ENCODE measurements around the gene SNCB. TPM values are rescaled to one million over a fixed set of nuclear protein-coding genes. Genes with fewer than 3 reads are reported as not detected.

SNCB gene
- total and polyA plus RNA-seq, 2 of the 13 experiments (the other 11 are each of a cell fraction or from before 2014, with no cell fraction given): not detected

DNA sequence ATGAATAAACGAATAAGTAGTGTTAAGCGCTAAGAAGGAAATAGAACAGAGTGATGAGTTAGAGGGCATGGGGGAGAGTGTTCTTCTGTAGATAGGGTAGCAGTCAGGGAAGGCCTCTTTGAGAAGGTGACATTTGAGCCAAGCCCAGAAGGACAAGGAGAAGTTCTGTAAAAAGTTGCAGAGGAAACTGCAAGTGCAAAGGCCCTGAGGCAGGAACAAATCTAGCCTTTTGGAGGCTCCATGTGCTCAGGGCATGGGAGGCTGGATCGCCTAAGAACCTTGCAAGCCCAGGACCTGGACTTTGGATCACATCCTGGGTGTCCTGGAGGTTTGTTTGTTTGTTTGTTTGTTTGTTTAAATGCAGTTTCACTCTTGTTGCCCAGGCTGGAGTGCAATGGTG is 8.1 kb upstream of the SNCB start:
- intact Hi-C loops (cut with micrococcal nuclease; ENCODE audit: unreplicated experiment): no loop called here
- 42% methylated on average over 3 of the region's 3 CpGs for WGBS (ENCODE audit: low lambda C conversion rate)
- CTCF ChIA-PET (ENCODE audit: low intra/inter-chr PET ratio, low total read pairs): no interaction called here

More for the DNA sequence above, 8.1 kb upstream of the SNCB start:
- Histone ChIP-seq H4K20me1 (ENCODE audit: insufficient read depth, low read length) (no peaks in the 10 kb centered on the region), H3K27me3 (ENCODE audit: control insufficient read depth in 1 of 2, insufficient read depth in 2 of 2, low read length in 2 of 2) (peaks cover 9 to 65% of the 10 kb centered on the region in 2 experiments), H3K36me3 (replicated peaks in 1 of 2; ENCODE audit: control insufficient read depth in 1 of 2, insufficient read depth in 2 of 2, low read length in 2 of 2) (no peaks in the 10 kb centered on the region), H3K9me3 (ENCODE audit: low read length) (no peaks in the 10 kb centered on the region), H3K79me2 (ENCODE audit: insufficient read depth, low read length) (no peaks in the 10 kb centered on the region), H3K4me1 (ENCODE audit: insufficient read depth, low read length) (no peaks in the 10 kb centered on the region), H3K4me3 (replicated peaks in 1 of 3; ENCODE audit: insufficient read depth in 1 of 3, low read depth in 2 of 3, low read length in 3 of 3) (no peak overlapping the region), H3K4me2 (ENCODE audit: low read depth, low read length) (no peak overlapping the region), H3K27ac (ENCODE audit: extremely low read length, insufficient read depth, low read length) (no peak overlapping the region), H2AFZ (ENCODE audit: low read length) (no peak overlapping the region), H3K9ac (ENCODE audit: insufficient read depth, low read depth, low read length) (no peak overlapping the region)
- DNase-seq (ENCODE audit: low spot score) (no peak), FAIRE-seq (no peak), ATAC-seq (no peak)
- in situ Hi-C loops (cut with HindIII; ENCODE audit: extremely low pct_ligation_motif_present, low pct_unique_long_range_greater_than_20kb): no loop called here
- TF ChIP-seq ZNF20 (CRISPR knock-in tag; IDR thresholded peaks at IDR 0.05): no peak
- TF ChIP-seq, protein P1, sequence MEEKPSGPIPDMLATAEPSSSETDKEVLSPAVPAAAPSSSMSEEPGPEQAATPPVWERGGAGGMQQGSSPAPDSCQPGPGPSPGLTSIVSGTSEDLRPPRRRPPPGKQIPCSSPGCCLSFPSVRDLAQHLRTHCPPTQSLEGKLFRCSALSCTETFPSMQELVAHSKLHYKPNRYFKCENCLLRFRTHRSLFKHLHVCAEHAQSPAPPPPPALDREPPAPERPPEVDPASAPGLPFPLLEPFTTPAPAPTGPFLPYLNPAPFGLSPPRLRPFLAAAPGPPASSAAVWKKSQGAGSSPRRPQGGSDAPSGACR (CRISPR knock-in tag; IDR thresholded peaks at IDR 0.05): no peak
- TF ChIP-seq FLYWCH1 (CRISPR knock-in tag; IDR thresholded peaks at IDR 0.05): no peak
- no peak for TF ChIP-seq ZNF781 (CRISPR knock-in tag; IDR thresholded peaks at IDR 0.05; ENCODE audit: borderline replicate concordance, not compliant biosample characterization)
- TF ChIP-seq, protein P2, sequence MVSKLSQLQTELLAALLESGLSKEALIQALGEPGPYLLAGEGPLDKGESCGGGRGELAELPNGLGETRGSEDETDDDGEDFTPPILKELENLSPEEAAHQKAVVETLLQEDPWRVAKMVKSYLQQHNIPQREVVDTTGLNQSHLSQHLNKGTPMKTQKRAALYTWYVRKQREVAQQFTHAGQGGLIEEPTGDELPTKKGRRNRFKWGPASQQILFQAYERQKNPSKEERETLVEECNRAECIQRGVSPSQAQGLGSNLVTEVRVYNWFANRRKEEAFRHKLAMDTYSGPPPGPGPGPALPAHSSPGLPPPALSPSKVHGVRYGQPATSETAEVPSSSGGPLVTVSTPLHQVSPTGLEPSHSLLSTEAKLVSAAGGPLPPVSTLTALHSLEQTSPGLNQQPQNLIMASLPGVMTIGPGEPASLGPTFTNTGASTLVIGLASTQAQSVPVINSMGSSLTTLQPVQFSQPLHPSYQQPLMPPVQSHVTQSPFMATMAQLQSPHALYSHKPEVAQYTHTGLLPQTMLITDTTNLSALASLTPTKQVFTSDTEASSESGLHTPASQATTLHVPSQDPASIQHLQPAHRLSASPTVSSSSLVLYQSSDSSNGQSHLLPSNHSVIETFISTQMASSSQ (IDR thresholded peaks at IDR 0.05; ENCODE audit: low read depth): no peak
- TF ChIP-seq, protein P2 (CRISPR knock-in tag; IDR thresholded peaks at IDR 0.05; ENCODE audit: borderline replicate concordance): no peak
- TF ChIP-seq GATAD1 (CRISPR knock-in tag; IDR thresholded peaks at IDR 0.05): no peak
- TF ChIP-seq TBX3 (IDR thresholded peaks at IDR 0.05; ENCODE audit: borderline replicate concordance): no peak
- TF ChIP-seq ZNF652 (CRISPR knock-in tag; IDR thresholded peaks at IDR 0.05; ENCODE audit: borderline replicate concordance, low read depth): no peak
- no peak for TF ChIP-seq HNRNPH1 (optimal IDR thresholded peaks at IDR 0.05; ENCODE audit: low read depth, low read length)
- TF ChIP-seq ZNF383 (CRISPR knock-in tag; IDR thresholded peaks at IDR 0.05; ENCODE audit: borderline replicate concordance): no peak
- no peak for TF ChIP-seq ZSCAN30 (CRISPR knock-in tag; IDR thresholded peaks at IDR 0.05)
- TF ChIP-seq, protein P3, sequence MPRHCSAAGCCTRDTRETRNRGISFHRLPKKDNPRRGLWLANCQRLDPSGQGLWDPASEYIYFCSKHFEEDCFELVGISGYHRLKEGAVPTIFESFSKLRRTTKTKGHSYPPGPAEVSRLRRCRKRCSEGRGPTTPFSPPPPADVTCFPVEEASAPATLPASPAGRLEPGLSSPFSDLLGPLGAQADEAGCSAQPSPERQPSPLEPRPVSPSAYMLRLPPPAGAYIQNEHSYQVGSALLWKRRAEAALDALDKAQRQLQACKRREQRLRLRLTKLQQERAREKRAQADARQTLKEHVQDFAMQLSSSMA (CRISPR knock-in tag; IDR thresholded peaks at IDR 0.05): no peak
- no peak for TF ChIP-seq ZNF709 (CRISPR knock-in tag; IDR thresholded peaks at IDR 0.05)
- no peak for TF ChIP-seq TBL1XR1 (IDR thresholded peaks at IDR 0.05; ENCODE audit: borderline replicate concordance, low read length, partially characterized antibody)
- POLR2A ChIA-PET: no interaction called here
- BruUV-seq (replicated peaks): no TSS peak
